ENCODE measurements around the gene HUS1B.
"Not testable (repeated sequence)": the region's sequence is repeated elsewhere in the genome, so short reads cannot be mapped to it uniquely, and the experiment has no call there.

Gene HUS1B

DNA sequence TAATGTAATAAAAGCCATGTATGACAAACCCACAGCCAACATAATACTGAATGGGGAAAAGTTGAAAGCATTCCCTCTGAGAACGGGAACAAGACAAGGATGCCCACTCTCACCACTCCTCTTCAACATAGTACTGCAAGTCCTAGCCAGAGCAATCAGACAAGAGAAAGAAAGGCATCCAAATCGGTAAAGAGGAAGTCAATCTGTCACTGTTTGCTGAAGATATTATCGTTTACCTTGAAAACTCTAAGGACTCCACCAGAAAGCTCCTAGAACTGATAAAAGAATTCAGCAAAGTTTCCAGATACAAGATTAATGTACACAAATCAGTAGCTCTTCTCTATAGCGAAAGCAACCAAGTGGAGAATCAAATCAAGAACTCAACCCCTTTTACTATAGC, 6.9 kb upstream of the HUS1B start:
- H3K27ac Mint-ChIP-seq; intact Hi-C loops (cut with micrococcal nuclease); H3K36me3 Mint-ChIP-seq (ENCODE audit: low read depth); H3K27me3 Mint-ChIP-seq; H3K4me3 Mint-ChIP-seq: not testable (repeated sequence)
- Mint-ChIP-seq H3K9me3 (peaks cover 13% of the 10 kb centered on the region), H3K4me1 (ENCODE audit: low read depth) (peaks cover 49% of the 10 kb centered on the region)

DNA sequence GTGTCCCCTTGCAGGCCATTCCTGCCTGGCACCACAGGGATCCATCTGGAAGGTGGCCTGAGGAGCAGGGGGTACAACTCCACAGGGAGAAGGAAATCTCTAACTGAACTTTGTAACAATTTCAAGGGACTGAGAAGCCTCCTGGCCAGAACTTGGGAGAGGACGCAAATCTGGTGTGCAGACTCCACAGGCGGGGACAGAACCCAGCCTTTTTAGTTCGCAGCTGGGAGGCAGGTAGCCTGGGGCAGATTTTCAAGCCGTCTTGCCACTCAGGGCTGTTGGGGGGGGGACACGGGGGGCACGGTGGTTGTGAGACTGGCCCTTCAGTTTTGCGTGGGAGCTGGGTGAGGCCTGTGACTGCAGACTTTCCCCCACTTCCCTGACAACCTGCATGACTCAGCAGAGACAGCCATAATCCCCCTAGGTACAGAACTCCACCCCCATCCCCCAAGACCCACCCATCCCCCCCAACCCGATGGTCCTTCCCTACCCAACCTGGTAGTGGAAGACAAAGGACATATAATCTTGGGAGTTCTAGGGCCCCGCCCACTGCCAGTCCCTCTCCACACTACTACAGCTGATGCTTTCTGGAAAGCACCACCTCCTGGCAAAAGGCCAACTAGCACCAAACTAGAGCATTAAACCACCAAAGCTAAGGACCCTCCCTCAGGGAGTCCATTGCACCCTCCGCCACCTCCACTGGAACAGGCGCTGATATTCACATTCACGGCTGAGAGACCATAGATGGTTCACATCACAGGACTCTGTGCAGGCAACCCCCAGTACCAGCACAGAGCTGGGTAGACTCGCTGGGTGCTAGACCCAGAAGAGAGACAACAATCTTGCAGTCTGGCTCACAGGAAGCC, 3.0 kb upstream of the HUS1B start:
- no peak overlapping the region for H3K4me3 Mint-ChIP-seq
- peaks cover 5% of the 10 kb centered on the region for H3K9me3 Mint-ChIP-seq
- intact Hi-C loops (cut with micrococcal nuclease): no loop called here
- H3K4me1 Mint-ChIP-seq (ENCODE audit: low read depth): peaks cover 49% of the 10 kb centered on the region
- peaks cover 17% of the 10 kb centered on the region for H3K36me3 Mint-ChIP-seq (ENCODE audit: low read depth)
- no peaks in the 10 kb centered on the region for H3K27me3 Mint-ChIP-seq
- no peak overlapping the region for H3K27ac Mint-ChIP-seq

DNA sequence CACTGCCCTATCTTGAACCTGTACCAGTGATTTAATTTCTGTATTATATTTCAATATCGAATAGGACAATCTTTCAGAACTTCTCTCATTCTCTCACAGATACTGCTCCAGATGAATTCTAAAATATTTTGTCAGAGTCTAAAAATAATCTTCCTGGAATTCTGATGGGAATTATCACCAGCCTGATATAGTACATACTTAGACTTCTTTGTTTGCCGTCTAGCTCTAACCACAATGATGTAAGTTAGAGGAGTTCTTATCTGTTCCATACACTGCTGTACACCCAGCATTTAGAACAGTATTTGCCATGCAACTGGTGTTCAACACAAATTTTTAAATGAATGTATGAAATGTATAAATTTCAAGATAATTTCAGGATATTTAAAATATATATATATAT, 1.3 kb upstream of the HUS1B start:
- Mint-ChIP-seq H3K27ac (no peak overlapping the region), H3K36me3 (ENCODE audit: low read depth) (peaks cover 25% of the 10 kb centered on the region), H3K4me1 (ENCODE audit: low read depth) (peaks cover 37% of the 10 kb centered on the region), H3K9me3 (no peaks in the 10 kb centered on the region), H3K27me3 (no peaks in the 10 kb centered on the region), H3K4me3 (no peak overlapping the region)
- intact Hi-C loops (cut with micrococcal nuclease): no loop called here

DNA sequence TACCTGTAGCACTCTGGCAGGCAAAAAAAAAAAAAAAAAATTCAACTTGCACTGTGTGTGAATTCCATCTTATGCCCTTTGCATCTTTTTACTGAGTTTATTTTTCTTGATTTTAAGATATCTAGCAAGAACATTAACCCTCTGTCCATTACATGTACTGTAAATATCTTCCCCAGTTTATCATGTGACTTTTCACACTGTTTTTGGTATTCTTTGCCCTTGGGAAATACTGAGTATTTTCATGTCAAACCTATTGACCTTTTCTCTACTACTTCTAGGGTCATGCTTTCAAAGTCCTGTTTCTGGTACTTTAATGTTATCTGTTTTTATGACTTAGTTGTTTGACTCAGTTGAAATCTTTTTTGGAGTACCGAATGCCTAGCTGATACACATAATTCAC, 843 bp upstream of the HUS1B start:
- H3K4me1 Mint-ChIP-seq (ENCODE audit: low read depth): peaks cover 32% of the 10 kb centered on the region
- no peak overlapping the region for H3K4me3 Mint-ChIP-seq
- H3K27ac Mint-ChIP-seq: no peak overlapping the region
- no peaks in the 10 kb centered on the region for H3K9me3 Mint-ChIP-seq
- H3K27me3 Mint-ChIP-seq: no peaks in the 10 kb centered on the region
- intact Hi-C loops (cut with micrococcal nuclease): no loop called here
- H3K36me3 Mint-ChIP-seq (ENCODE audit: low read depth): peaks cover 25% of the 10 kb centered on the region

DNA sequence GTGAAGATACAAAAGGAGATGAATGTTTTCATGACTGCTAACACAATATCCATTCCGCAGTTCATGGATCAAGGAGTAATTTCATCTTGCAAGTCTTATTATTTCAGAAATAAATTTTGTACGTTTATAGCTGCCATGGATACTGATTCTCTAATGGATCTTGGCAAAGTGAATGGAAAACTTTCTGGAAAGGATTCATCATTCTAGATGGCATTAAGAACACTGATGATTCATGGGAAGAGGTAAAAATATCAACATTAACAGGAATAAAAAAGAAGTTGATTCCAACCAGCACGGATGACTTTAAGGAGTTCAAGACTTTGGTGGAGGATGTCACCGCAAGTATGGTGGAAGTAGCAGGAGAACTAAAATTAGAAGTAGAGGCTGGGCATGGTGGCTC, 2.8 kb downstream of the HUS1B start:
- intact Hi-C loops (cut with micrococcal nuclease): no loop called here

DNA sequence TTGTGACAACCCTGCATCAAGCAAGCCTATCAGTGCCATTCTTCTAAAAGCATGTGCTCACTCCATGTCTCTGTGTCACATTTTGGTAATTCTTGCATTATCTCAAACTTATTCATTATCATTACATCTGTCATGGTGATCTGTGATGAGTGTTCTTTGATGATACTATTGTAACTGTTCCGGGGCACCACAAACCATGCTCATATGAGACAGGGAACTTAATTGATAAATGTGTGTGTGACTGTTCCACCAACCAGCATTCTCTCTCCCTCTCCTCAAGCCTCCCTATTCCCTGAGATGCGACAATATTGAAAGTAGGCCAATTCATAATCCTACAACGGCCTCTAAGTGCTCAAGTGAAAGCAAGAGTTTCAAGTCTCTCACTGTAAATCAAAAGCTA, 4.0 kb downstream of the HUS1B start:
- Mint-ChIP-seq H3K27ac (no peak overlapping the region), H3K9me3 (no peaks in the 10 kb centered on the region), H3K4me1 (ENCODE audit: low read depth) (no peaks in the 10 kb centered on the region), H3K4me3 (no peak overlapping the region), H3K27me3 (no peaks in the 10 kb centered on the region), H3K36me3 (ENCODE audit: low read depth) (peaks cover 25% of the 10 kb centered on the region)
- intact Hi-C loops (cut with micrococcal nuclease): no loop called here

More for the DNA sequence above, 2.8 kb downstream of the HUS1B start:
- no peak overlapping the region for H3K4me3 Mint-ChIP-seq
- H3K27ac Mint-ChIP-seq: no peak overlapping the region
- no peaks in the 10 kb centered on the region for H3K27me3 Mint-ChIP-seq
- H3K36me3 Mint-ChIP-seq (ENCODE audit: low read depth): peaks cover 25% of the 10 kb centered on the region
- peaks cover 2% of the 10 kb centered on the region for H3K4me1 Mint-ChIP-seq (ENCODE audit: low read depth)
- no peaks in the 10 kb centered on the region for H3K9me3 Mint-ChIP-seq

DNA sequence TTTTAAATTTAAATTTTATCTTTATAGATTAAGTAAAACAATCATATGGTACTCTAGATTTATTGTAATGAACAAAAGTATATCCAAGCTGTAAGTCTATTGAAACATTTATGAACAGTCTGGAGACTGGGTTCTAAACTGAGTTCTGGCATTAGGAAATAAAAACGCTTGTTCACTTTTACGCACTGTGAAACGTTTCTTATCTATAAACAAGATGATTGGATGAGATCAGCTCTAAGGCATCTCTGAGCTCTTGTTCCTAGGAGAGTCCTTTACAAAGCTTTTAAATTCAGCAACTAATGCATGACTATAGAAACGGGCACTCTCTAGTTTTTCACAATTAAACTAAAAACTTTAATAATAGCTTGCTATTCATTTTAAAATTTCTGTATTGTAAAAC, 6.8 kb downstream of the HUS1B start:
- intact Hi-C loops (cut with micrococcal nuclease): no loop called here
- no peak overlapping the region for H3K4me3 Mint-ChIP-seq
- H3K27ac Mint-ChIP-seq: no peak overlapping the region
- no peaks in the 10 kb centered on the region for H3K4me1 Mint-ChIP-seq (ENCODE audit: low read depth)
- H3K27me3 Mint-ChIP-seq: no peaks in the 10 kb centered on the region
- H3K9me3 Mint-ChIP-seq: no peaks in the 10 kb centered on the region
- H3K36me3 Mint-ChIP-seq (ENCODE audit: low read depth): peaks cover 8% of the 10 kb centered on the region

DNA sequence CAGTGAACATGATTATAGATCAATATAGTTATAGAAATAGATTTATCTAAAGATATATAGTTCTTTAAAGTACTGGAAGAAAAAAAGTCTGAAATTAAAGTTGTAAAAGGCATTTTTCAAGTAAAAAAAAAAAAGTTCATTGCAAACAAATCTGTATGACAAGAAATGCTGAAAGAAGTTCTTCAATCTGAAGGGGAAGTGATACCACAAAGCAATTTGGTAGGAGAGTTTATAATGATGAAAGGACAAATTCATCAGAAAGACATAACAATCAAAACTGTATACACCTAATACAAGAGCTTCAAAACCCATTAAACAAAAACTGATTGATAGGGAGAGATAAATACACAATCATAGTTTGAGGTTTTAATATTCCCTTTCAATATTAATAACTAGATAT, 14.1 kb downstream of the HUS1B start:
- H3K36me3 Mint-ChIP-seq (ENCODE audit: low read depth): peaks cover 14% of the 10 kb centered on the region
- H3K4me3 Mint-ChIP-seq: no peak overlapping the region
- peaks cover 17% of the 10 kb centered on the region for H3K4me1 Mint-ChIP-seq (ENCODE audit: low read depth)
- peaks cover 12% of the 10 kb centered on the region for H3K9me3 Mint-ChIP-seq
- no peaks in the 10 kb centered on the region for H3K27me3 Mint-ChIP-seq
- intact Hi-C loops (cut with micrococcal nuclease): no loop called here
- H3K27ac Mint-ChIP-seq: no peak overlapping the region

DNA sequence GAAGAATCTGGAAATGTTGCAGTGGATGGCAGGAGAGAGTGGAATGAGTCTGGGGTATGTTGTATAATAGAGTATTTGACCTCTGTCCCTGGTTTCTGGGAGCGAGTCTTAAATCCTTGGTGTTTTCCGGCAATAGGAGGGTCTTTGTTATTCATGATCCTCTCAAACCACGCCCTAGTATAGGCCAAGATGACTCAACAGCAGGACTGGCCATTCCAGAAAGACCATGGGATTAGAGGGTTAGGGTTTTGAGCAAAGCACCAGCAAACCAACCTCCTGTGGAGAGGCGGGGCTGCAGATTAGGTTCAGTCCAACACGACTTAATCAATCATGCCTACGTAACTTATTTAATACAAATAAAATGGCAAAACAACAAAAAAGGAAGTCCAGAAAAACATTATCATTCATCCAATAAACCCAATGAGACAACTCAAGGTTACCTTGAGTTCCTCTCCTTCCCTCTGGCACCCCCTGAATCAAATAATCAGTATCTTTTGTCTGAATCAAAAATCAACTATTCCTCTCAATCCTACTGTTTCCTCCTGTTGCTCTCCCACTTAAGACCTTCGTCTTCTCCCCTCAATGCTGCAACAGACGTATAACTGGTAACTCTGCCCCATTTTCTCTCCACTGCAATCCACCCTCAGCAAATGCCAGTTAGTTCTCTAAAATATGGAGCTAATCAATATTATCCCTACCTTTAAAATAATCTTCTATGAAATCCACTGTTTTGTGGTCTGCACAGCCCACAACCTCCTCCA, 15.5 kb downstream of the HUS1B start:
- Mint-ChIP-seq H3K27me3 (no peaks in the 10 kb centered on the region), H3K4me3 (no peak overlapping the region), H3K9me3 (peaks cover 12% of the 10 kb centered on the region), H3K4me1 (ENCODE audit: low read depth) (peaks cover 17% of the 10 kb centered on the region), H3K27ac (no peak overlapping the region), H3K36me3 (ENCODE audit: low read depth) (peaks cover 28% of the 10 kb centered on the region)
- intact Hi-C loops (cut with micrococcal nuclease): no loop called here

DNA sequence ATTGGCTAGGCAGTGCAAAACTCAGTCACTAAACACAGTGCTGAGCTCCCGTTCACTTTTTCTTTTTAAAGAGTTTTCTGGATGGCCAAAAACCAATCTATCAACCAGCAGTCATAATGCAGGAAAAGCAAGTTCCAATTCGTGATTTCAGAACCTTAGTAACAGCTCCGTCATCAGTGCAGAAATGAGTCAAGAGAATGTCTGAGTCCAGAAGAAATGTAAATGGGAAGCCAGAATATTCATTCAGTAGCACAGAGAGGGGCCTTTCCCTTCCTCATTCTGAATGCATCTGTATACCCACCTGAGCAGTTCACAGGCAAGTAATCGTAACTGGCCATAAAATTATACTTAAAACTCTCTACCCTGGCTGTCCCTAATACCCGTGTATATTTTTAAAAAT, 20.4 kb downstream of the HUS1B start:
- Mint-ChIP-seq H3K4me3 (no peak overlapping the region), H3K27me3 (no peaks in the 10 kb centered on the region), H3K36me3 (ENCODE audit: low read depth) (peaks cover 59% of the 10 kb centered on the region), H3K4me1 (ENCODE audit: low read depth) (no peaks in the 10 kb centered on the region), H3K27ac (no peak overlapping the region), H3K9me3 (peaks cover 4% of the 10 kb centered on the region)
- intact Hi-C loops (cut with micrococcal nuclease): no loop called here

DNA sequence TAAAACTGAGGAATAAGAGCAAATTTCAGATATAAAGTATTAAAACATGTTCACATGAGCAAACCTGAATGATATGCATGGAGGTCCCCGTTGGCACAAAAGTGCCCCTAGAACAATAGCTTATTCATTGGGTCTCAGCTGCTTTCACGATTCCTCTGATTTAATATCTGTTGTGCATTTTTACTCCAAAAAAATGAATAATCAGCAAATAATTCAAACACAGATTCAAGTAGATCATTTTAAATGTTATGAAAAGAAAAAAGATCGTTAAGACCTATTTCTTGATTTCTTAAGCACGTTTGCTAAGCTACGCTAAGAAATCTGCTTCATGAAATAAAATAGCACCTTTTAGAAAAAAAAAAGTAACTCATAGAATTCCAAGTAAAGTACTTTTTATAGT, 21.7 kb downstream of the HUS1B start:
- Mint-ChIP-seq H3K27ac (no peak overlapping the region), H3K9me3 (no peaks in the 10 kb centered on the region), H3K36me3 (ENCODE audit: low read depth) (peaks cover 61% of the 10 kb centered on the region), H3K27me3 (no peaks in the 10 kb centered on the region), H3K4me3 (no peak overlapping the region), H3K4me1 (ENCODE audit: low read depth) (no peaks in the 10 kb centered on the region)
- intact Hi-C loops (cut with micrococcal nuclease): no loop called here

DNA sequence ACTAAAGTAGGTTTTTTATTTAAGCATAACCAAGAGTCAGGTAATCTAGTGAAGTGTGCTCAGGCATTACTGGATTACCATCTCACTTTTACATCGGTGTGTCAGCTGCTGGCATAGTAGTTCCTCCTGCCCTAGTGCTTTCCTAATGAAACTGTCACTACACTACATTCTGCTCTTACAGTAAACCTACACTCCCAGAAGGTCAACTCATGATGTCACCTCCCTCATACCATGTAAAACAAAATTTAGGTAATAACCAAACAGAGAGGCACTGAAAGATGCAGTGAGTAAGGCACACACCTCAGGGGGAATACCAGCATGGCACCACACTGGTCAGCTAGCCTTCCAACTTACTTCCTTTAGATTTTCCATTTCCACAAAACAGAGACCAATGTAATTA, 23.3 kb downstream of the HUS1B start:
- intact Hi-C loops (cut with micrococcal nuclease): no loop called here
- Mint-ChIP-seq H3K4me3 (no peak overlapping the region), H3K27ac (no peak overlapping the region), H3K4me1 (ENCODE audit: low read depth) (no peaks in the 10 kb centered on the region), H3K36me3 (ENCODE audit: low read depth) (peaks cover 63% of the 10 kb centered on the region), H3K9me3 (no peaks in the 10 kb centered on the region), H3K27me3 (no peaks in the 10 kb centered on the region)

DNA sequence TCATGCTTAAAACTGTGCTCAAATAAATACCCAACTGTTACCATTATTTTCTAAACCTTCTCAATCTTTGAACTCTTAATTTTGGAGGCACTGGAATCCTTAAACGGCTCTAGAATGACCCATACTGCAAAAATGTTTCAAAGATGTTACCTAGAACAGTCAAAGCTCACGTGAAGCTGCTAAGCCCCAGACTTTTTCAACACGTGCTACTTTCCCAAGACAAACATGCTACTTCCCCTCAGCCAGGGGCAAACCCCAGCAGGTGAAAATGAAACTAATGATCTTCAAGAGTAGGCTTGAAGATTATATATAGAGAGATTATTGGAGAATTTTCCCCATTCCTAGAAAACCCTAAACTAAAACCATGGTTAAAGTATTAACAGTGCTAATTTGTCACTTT, 28.1 kb downstream of the HUS1B start:
- Mint-ChIP-seq H3K36me3 (ENCODE audit: low read depth) (peaks cover 57% of the 10 kb centered on the region), H3K27ac (no peak overlapping the region), H3K9me3 (no peaks in the 10 kb centered on the region), H3K4me1 (ENCODE audit: low read depth) (no peaks in the 10 kb centered on the region), H3K4me3 (no peak overlapping the region), H3K27me3 (no peaks in the 10 kb centered on the region)
- intact Hi-C loops (cut with micrococcal nuclease): no loop called here

DNA sequence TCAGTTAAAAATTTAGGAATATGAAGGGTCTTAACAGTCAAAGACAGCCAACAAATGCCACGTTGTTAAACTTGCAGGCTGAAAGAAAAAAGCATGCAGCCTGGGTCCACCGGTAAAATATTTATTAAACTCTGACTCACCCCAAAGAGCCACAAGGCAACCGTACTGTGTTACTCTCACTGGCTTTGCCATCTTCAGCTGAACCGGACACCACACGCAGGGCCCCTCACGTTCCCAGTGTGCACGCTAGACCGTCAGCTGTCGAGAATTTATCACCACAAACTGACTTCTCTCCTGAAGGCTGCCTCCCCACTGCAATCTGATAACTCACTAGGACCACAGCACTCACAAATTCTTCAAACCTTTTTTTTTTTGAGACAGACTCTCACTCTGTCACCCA, 30.7 kb downstream of the HUS1B start:
- peaks cover 60% of the 10 kb centered on the region for H3K36me3 Mint-ChIP-seq (ENCODE audit: low read depth)
- no peaks in the 10 kb centered on the region for H3K27me3 Mint-ChIP-seq
- no peaks in the 10 kb centered on the region for H3K4me1 Mint-ChIP-seq (ENCODE audit: low read depth)
- H3K4me3 Mint-ChIP-seq: no peak overlapping the region
- H3K27ac Mint-ChIP-seq: no peak overlapping the region
- intact Hi-C loops (cut with micrococcal nuclease): no loop called here
- no peaks in the 10 kb centered on the region for H3K9me3 Mint-ChIP-seq
